ENCODE data around the gene OLA1.
A peak's percentile ranks its signal among the peaks of the same experiment; 100 is the strongest.

Gene OLA1

GRCh38 chr2:174153757-174154680, 94.3 kb downstream of the OLA1 start:
- TF ChIP-seq CTCF (IDR thresholded peaks at IDR 0.05; ENCODE audit: borderline replicate concordance, insufficient read depth, low read depth, low read length) = no peak
- H3K4me3 ChIP-seq (ENCODE audit: low read depth, low read length) = no peak overlapping the region

GRCh38 chr2:174149530-174149929, 98.8 kb downstream of the OLA1 start:
- no peak for TF ChIP-seq CTCF (IDR thresholded peaks at IDR 0.05; ENCODE audit: borderline replicate concordance, insufficient read depth, low read depth, low read length)
- H3K4me3 ChIP-seq (ENCODE audit: low read depth, low read length) = no peak overlapping the region

- TF ChIP-seq CTCF (IDR thresholded peaks at IDR 0.05; ENCODE audit: borderline replicate concordance, insufficient read depth, low read depth, low read length) = no peak
- H3K4me3 ChIP-seq (ENCODE audit: low read depth, low read length) = no peak overlapping the region
Measured at GRCh38 chr2:174148833-174149232, 99.5 kb downstream of the OLA1 start.

- TF ChIP-seq CTCF (IDR thresholded peaks at IDR 0.05; ENCODE audit: borderline replicate concordance, insufficient read depth, low read depth, low read length) = peak; percentile 14; the same call in 1 of the 2 replicates
- no peak overlapping the region for H3K4me3 ChIP-seq (ENCODE audit: low read depth, low read length)
Measured at GRCh38 chr2:174145827-174146226, 102.5 kb downstream of the OLA1 start.

GRCh38 chr2:174142290-174142689, 106.0 kb downstream of the OLA1 start:
- H3K4me3 ChIP-seq (ENCODE audit: low read depth, low read length) = no peak overlapping the region
- TF ChIP-seq CTCF (IDR thresholded peaks at IDR 0.05; ENCODE audit: borderline replicate concordance, insufficient read depth, low read depth, low read length) = no peak

- 0 out of 2 replicates have a peak, but pooled peaks have one; percentile 18 for TF ChIP-seq CTCF (IDR thresholded peaks at IDR 0.05; ENCODE audit: borderline replicate concordance, insufficient read depth, low read depth, low read length)
- H3K4me3 ChIP-seq (ENCODE audit: low read depth, low read length) = no peak overlapping the region
Measured at GRCh38 chr2:174138161-174138560, 110.2 kb downstream of the OLA1 start.

- no peak for TF ChIP-seq CTCF (IDR thresholded peaks at IDR 0.05; ENCODE audit: borderline replicate concordance, insufficient read depth, low read depth, low read length)
- H3K4me3 ChIP-seq (ENCODE audit: low read depth, low read length) = no peak overlapping the region
Measured at GRCh38 chr2:174135981-174136380, 112.4 kb downstream of the OLA1 start.
